SK-N-SH treated with all-trans-retinoic acid at 6 μM for 48 hours (cell line): ENCODE data around the gene ZNF57.
"Not testable (repeated sequence)": the region's sequence is repeated elsewhere in the genome, so short reads cannot be mapped to it uniquely, and the experiment has no call there.

Experiments
- TOX ChIP-seq: fragments of 250-450 bp; sonication (Bioruptor Pico); IDR thresholded peaks from 2 replicates; pipeline ENCODE4 v1.8.0; 2021; ENCODE audit warnings: mild to moderate bottlenecking, moderate library complexity, borderline replicate concordance
- ZNF565 ChIP-seq: fragments of 450-650 bp; formaldehyde crosslinking; conservative IDR thresholded peaks from 2 replicates; pipeline ENCODE4 v1.5.0; 2020; ENCODE audit warnings: low read depth, mild to moderate bottlenecking, moderate library complexity
- ZNF8 ChIP-seq: fragments of 450-650 bp; formaldehyde crosslinking; IDR thresholded peaks from 2 replicates; pipeline ENCODE4 v1.5.0; 2020; ENCODE audit warnings: mild to moderate bottlenecking, moderate library complexity
- TF ChIP-seq, protein P1 (sequence below): fragments of 250-450 bp; sonication (Bioruptor Pico); IDR thresholded peaks from 2 replicates; pipeline ENCODE4 v1.8.0; 2021; ENCODE audit warnings: low read depth, mild to moderate bottlenecking, moderate library complexity, borderline replicate concordance

DNA sequence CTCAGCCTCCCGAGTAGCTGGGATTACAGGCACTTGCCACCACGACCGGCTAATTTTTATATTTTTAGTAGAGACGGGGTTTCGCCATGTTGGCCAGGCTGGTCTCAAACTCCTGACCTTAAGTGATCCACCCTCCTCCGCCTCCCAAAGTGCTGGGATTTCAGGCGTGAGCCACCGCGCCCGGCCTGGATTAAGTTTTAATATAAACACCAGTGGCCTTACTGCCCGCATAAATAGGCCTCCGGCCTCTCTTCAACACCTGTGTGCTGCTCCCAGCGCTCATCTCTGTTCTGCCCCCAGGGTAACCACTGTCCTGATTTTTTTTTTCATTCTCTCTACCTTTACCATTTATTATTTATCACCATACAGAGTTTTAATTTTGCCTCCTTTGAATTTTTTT is 2.6 kb downstream of the ZNF57 start:
- TF ChIP-seq TOX, ZNF565, ZNF8 (CRISPR knock-in tag): not testable (repeated sequence)
- TF ChIP-seq, protein P1, sequence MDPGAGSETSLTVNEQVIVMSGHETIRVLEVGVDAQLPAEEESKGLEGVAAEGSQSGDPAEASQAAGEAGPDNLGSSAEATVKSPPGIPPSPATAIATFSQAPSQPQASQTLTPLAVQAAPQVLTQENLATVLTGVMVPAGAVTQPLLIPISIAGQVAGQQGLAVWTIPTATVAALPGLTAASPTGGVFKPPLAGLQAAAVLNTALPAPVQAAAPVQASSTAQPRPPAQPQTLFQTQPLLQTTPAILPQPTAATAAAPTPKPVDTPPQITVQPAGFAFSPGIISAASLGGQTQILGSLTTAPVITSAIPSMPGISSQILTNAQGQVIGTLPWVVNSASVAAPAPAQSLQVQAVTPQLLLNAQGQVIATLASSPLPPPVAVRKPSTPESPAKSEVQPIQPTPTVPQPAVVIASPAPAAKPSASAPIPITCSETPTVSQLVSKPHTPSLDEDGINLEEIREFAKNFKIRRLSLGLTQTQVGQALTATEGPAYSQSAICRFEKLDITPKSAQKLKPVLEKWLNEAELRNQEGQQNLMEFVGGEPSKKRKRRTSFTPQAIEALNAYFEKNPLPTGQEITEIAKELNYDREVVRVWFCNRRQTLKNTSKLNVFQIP (CRISPR knock-in tag) = not testable (repeated sequence)
